HG03280 (cell line): ENCODE data around the gene SIDT1.
"Not testable (repeated sequence)": the region's sequence is repeated elsewhere in the genome, so short reads cannot be mapped to it uniquely, and the experiment has no call there.

Experiments used
- ATAC-seq: cut with Tn5 transposase; IDR thresholded peaks from one replicate; pipeline ENCODE4 v1.9.1; 2021; ENCODE audit warnings: mild to moderate bottlenecking, moderate library complexity; ENCODE audit not compliant: unreplicated experiment

SIDT1 gene

GRCh38 chr3:113630956-113631542, 98.7 kb downstream of the SIDT1 start:
- no peak for ATAC-seq

DNA sequence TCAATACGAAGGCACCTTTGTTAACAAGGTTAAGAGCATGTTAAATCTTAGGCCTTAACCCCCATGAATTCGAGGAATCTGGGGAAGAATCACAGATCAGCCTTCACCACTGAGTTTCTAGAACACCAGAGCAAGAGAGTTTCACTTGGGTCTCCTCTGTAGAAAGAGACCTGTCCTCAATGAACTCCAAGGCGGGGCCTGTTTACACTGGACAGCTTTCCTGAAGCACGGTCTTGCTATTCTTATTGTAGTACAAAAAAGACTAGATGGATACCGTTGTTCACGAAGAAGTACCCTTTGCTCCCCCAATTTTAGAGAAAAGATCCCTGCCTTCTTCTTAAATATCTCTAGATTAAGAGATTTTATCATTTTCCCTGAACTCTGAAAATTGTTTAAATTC, 99.2 kb downstream of the SIDT1 start:
- no peak for ATAC-seq

GRCh38 chr3:113634782-113635474, 102.6 kb downstream of the SIDT1 start:
- ATAC-seq: no peak

DNA sequence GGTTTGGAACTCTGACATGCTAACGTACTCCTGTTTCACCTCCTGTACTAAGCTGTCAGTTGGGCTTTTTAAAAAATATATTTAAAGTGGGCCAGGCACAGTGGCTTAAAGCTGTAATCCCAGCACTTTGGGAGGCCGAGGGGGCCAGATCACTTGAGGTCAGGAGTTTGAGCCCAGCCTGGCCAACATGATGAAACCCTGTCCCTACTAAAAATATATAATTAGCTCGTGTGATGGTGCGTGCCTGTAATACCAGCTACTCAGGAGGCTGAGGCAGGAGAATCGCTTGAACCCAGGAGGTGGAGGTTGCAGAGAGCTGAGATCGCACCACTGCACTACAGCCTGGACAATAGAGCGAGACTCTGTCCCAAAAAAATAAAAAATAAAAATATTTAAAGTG, 103.7 kb downstream of the SIDT1 start:
- ATAC-seq: not testable (repeated sequence)

DNA sequence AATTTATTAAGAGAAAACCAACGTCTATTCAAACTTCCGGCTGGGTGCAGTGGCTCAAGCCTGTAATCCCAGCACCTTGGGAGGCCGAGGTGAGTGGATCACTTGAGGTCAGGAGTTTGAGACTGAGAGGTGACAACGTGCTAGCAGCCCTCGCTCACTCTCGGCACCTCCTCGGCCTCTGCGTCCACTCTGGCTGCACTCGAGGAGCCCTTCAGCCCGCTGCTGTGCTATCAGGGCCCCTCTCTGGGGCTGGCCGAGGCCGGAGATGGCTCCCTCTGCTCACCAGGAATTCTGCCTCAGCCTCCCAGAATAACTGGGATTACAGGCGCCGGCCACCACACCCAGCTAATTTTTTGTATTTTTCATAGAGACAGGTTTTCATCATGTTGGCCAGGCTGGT, 105.4 kb downstream of the SIDT1 start:
- no peak for ATAC-seq

- ATAC-seq: no peak
These were observed 106.6 kb downstream of the SIDT1 start for GRCh38 chr3:113638910-113639309.

- ATAC-seq: no peak
These were observed 111.2 kb downstream of the SIDT1 start for GRCh38 chr3:113643583-113643982.

- ATAC-seq: no peak
These were observed 116.2 kb downstream of the SIDT1 start for GRCh38 chr3:113648524-113648923.

GRCh38 chr3:113649174-113649845, 117.0 kb downstream of the SIDT1 start:
- no peak for ATAC-seq

DNA sequence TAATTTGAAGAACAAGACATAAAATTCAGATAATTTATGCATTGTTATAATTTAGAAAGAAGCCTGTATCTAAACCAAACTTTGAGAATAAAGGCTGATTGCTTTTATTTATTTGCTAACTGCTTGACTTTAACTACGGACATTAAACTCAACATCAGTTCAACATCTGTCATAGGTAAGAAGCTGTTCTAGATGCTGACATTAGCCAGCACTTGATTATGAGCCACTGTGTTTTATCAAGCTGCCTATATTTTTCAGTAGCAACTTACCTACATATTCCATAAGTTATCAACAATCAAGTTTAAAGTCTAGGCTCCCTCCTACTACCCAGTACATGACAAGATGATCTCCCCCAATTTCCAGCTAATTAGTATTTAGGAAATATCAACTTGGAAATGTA, 122.0 kb downstream of the SIDT1 start:
- no peak for ATAC-seq

GRCh38 chr3:113654851-113655250, 122.5 kb downstream of the SIDT1 start:
- ATAC-seq: no peak

DNA sequence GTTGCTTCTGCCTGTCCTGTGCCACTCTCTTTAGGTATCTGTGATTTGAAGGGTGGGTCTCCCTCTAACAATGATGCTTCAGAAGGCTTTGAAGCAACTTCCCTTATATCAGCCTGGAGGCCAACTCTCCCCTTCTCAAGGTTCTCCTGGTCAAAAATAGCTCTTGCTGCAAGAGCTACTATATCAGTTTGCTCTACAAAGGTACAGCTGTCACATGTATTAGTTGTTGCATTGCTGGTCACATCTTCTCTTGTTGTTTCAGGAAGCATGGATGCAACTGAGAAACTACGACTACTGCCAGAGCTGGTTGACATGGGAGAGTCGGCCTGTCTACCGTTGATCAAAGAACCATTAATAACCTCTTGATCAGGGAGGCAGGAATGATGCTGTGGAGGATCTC, 125.8 kb downstream of the SIDT1 start:
- no peak for ATAC-seq

- ATAC-seq: no peak
These were observed 126.8 kb downstream of the SIDT1 start for GRCh38 chr3:113659101-113659541.

GRCh38 chr3:113659996-113660395, 127.6 kb downstream of the SIDT1 start:
- no peak for ATAC-seq

DNA sequence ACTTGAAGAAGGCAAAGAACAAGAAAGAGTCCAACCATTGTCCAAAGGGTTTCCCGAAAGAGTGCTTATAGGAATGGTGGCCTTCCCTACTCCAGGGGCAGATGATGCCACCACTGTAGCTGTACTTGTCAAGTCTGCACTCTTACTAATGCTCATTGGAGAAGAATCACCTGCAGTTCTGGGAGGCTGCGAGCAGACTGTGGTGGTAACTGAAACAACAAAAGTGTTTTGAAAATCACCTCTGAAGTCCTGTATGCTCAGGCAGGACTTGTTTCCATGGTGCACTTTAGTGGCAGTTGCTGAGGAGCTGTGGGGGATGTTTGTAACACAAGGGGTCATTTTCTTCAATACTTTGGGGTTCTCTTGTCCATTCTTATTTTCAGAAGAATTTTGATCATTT, 128.1 kb downstream of the SIDT1 start:
- no peak for ATAC-seq

DNA sequence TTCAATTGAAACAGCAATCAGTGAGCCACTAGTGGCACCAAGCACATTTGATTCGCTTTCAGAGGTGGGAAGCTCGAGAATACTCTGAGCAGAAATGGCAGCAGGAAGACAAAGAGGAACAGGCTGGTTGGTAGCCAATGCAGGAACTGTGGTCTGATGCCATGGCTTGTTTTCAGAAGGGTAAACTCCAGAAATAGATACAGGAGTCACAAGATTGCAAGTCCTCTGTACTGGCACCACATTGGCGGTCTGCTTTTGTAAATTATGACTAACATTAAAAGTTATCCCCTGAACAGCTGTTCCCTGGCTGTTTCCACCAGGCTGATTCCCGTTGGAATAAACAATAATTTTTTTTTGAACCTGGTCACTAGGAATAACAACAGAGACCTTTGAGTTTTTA, 128.5 kb downstream of the SIDT1 start:
- no peak for ATAC-seq

DNA sequence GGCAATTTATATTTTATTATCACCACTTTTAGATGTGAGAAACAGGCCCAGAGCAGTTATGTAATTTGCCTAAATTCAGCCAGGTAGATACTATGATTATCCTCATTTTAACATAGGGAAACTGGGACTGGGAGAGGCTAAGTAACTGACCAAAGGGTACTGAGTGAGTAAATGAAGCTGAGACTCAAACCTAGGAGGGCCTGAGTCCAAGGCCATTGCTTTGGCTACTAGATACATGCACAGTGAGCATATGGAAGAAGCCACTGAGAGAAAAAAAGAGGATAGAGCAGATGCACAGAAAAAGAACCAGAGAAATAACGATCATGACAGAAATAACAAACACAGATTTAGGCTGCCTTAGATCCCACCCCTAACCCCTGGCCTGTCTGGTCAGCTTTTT, 130.5 kb downstream of the SIDT1 start:
- ATAC-seq: no peak

DNA sequence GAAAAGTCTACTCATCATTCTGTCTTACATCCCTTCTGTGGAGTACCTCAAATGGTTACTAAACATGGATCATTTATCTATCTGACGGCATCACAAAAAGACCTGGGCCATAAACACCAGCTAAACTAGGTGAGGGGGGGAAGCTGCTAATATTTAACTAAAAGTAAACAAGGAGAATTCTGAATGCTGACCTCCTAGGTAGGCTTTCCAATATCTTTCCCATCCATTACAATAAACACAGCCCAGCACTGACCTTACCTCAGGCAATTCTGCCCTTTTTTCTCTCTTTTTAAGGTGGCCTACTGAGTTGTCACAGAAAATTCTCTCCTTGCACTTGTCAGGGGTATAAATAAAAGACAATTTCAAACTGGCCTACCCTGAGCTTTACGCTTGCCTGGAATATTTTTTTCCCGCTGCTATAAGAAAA, 131.0 kb downstream of the SIDT1 start:
- no peak for ATAC-seq

- no peak for ATAC-seq
These were observed 131.4 kb downstream of the SIDT1 start for GRCh38 chr3:113663761-113664160.

- no peak for ATAC-seq
These were observed 132.3 kb downstream of the SIDT1 start for GRCh38 chr3:113664523-113665094.

DNA sequence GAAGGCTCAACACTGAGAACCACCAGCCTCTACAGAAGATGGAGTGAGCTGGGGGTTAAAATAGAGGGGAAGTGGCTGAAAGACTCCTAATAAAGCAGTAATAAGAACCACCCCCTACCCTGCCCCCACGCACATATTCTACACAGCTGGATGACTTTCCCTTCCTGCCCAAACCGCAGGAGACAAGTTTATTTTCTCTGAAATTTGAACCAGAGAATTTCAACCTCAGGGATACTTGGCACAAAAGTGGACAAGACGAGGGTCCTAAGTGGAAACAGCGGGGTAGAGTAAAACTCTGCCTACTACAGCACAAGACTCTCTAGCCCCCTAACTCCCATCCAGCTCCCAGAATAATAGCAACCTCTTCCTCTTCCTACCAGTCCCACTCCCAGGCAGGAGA, 135.7 kb downstream of the SIDT1 start:
- ATAC-seq: no peak

DNA sequence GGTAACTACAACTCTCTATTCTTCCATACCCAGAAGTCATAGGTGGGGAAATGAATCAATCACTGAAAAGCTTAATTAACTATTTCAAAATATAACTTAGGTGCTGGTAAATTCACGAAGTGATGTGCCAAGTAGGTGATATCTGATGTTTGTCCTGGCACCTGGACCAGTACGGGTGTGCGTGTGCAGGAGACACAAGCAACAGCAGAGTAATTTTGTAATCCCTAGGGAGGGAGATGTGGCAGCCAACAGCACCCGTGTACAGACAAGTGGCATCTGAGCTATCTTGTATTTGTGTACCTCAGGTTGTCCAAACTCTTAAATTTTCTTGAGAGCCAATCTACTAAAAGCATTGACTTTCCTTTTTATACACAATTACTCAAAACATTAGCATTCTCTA, 141.2 kb downstream of the SIDT1 start:
- ATAC-seq: no peak
